HG03097 (cell line): Measurements from ENCODE around the gene TPM1.

Experiments used
- ATAC-seq: cut with Tn5 transposase; IDR thresholded peaks from one replicate; pipeline ENCODE4 v1.9.1; 2021; ENCODE audit not compliant: unreplicated experiment, low FRiP score

Gene TPM1

DNA sequence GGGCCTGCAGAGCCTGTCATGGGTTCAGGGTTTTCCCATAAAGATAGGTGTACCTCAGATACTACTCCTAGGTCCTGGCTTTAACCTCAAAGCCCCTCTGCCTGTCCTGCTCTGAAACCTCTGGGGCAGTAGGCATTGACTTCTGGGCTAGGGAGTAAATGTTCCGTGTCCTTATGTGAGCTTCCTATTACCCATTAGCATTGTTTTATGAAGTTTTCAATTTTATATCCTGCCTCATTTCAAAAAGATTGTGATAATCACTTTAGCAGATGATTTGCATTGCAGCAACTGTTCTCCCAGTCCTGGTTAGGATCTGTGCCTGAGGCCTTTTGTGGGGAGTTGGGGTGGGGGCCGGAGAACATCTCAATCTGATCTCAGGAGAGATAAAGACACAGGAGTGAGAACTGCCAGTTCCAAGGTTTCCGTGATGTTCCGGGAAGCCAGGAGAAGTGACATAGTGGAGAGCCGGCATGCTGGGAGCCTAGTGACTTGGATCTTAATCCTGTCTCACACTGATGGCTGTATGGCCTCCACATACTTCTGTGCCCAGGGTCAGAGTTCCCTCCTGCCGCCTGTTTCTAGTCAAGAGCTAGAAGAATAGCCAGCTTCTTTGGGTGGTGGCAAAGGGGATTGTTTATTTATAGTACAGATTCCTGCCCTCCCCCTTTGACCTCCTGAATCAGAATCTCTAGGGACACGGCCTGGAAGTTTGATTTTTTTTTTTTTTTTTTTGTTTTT lies 10.6 kb downstream of the TPM1 start:
- no peak for ATAC-seq

DNA sequence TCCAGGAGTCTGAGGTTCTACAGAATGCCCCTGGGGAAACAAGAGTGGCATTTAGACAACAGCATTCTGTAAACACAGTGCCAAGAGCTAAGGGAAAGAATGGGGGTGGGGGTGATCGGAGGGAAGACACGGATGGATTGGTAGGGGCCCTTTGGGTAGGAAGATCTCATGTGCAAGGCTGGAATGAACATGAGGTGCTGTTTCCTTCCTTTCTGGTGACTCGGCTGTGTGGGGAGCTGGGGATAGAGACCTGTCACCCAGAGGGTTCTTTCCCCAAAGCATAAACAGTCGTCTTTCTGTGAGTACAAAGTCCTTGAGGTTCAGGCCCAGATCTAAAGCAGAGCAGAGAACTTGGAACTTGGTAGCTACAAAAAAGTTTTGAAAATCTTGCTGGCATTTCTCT lies 11.7 kb downstream of the TPM1 start:
- no peak for ATAC-seq

DNA sequence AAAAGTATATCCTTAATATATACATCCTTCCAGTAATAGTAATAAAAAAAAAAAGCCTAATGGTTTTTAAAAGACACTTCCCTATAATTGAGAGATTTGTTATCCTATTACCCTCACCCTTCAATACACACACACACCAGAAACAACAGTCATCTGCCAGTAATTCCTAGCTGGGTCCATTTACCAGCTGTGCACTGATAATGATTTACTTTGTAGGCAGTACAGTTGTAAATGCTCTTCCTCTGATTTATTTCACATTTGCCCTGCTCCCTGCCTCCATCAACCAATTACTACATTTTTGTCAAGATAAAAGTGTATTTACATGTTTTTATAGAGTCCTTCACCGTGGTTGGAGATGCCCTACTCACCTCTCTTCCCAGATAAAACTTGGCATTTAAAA lies 12.4 kb downstream of the TPM1 start:
- ATAC-seq, result no peak

DNA sequence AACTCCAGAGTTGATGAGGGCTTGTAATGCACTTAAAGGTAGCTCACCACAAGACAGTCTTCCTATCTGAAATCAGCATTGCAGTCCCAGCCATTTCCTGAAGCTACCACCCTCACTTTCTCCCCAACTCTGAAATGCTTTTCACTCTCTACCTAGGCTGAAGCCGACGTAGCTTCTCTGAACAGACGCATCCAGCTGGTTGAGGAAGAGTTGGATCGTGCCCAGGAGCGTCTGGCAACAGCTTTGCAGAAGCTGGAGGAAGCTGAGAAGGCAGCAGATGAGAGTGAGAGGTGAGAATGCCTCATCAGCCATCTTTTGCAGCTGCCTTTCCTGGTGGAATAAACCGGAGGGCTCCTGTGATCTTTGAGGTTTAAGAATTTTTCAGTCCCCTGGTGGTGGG lies 14.3 kb downstream of the TPM1 start:
- no peak for ATAC-seq

DNA sequence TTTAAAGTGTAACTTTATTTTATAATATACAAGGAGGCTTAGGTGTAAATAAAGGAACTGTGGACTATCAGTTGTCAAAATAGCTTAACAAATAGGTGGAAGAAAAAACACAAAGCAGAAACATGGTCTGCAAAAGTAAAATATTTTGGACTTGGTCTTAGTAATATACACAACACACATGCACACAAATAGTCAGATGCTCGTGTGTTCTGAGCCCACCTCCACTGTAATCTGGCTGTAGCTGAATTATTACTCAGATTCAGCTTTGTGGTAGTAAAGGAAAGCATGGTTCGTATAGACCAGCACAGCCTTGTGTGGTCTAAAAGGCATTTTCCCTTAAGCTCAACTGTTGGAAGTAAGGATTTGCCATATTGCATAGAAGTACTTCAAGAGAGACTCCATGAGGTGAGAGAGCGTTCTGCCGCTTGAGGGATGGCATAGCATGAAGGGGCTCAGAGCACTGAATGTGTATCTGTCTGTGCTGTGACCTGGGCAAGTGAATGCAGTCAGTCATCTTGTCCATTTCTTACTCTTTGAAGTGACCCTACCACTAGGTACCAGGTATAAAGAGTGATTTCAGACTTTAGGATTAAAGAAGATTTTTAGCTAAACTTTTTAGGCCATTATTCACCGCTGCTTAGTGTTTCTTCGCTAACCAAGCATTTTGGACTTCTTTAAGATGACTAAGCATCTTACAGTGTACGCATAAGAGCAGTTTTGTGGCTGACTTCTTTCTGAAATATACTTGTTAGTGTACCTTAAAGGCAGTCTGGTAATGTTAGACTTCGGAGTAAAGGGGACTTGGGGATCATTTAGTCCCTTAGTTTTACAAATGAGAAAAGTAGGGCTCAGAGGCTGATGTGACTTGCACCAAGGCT lies 15.2 kb downstream of the TPM1 start:
- no peak for ATAC-seq

DNA sequence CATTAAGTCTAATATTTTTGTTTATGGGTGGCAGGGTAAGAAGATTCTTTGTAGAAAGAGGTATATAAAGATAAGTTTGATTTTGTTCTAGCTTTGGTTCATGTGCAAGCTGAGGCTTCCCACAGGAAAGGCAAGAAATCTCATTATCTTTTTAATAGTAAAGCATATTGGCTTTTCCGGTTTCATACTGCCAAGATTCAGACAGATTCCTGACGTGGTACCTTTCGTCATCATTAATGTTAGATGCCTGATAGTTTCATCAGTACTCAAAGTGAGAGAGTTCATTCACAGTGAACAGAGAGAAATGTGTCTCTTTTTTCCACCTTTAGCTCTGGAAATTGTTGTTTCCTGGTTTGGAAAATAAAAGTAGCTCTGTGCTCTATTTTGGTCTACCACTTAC lies 16.5 kb downstream of the TPM1 start:
- no peak for ATAC-seq

DNA sequence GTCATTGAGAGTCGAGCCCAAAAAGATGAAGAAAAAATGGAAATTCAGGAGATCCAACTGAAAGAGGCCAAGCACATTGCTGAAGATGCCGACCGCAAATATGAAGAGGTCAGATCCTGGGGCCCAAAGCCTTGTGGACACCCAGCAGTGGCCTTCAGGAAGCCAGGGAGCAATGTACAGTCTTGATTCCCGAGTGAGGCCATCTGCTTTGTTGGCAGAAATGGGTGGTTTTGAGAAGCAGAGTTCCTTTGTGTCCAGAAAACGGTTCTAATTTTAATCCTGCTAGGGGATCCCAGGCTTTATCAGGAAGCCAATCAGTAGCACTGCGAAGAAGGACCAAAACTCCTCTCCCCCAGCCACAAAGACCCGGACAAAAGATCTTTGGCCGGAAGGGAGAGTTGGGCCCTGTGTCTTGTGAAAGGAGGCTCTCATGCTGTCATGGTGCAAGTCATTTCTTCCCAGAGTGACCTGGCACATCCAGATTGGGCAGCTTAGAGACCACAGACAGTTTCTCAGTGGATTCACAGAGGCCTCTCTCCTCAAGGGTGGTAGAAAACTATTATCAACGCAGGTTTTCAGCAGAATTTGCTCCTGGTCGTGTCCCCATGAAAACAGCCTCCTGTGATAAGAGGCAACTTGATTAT lies 17.1 kb downstream of the TPM1 start:
- ATAC-seq, result no peak

DNA sequence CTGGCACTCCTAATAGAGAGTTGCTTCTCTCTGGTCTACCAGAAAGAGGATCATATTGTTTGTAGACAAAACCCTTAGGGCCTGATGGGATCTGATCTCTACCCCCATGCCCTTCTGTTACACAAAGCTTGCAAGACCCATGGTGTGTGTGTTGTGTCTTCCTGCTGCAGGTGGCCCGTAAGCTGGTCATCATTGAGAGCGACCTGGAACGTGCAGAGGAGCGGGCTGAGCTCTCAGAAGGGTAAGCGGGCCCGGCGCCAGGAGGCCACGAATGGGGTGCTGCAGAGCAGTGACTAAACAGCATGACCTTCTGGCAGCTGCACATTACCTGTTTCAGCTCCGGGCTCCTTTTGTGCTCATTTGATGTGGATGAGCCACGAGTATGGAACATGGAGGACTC lies 18.2 kb downstream of the TPM1 start:
- no peak for ATAC-seq

DNA sequence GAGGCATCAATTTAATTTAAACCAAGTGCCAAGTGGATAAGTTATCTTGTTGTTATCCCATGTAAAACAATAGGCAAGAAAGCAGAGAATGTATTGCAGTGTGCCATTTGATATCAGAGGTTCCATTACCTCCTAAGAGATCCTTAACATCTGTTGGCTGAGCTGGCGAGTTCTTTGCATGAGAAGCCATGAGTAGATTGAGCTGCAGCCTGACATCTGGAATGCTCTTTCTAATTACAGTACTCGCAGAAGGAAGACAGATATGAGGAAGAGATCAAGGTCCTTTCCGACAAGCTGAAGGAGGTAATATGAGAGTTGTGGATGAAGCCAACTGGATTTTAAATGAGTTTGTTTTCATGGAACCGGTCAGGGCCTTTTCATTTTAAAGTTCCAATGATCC lies 19.4 kb downstream of the TPM1 start:
- ATAC-seq, result no peak

DNA sequence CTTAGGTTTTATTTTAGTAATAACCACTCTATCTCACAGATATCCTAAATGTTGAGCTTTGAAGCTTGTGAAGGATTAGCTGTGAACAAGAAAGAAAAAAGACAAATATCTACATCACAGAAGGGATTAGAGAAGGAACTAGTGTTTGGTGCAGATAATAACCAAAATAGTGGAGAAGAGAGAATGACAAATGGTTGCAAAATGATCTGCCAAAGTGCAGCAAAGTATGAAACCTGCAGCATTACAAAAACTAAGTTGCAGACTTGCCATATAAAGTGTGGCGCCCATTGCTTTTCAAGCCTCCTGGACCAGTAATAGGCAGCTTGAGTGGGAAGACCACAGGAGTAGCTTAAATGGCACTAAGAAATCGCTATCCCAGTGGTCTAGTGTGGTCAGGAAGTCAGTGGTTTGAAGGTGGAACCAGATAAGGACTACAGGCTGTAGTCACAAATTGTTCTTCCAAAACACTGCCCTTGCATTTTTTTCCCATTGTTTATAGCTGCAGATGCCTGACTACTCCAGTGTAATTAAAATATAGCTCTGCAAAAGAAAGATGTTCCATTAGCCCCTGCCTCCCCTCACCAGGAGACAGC lies 20.7 kb downstream of the TPM1 start:
- ATAC-seq, result no peak

DNA sequence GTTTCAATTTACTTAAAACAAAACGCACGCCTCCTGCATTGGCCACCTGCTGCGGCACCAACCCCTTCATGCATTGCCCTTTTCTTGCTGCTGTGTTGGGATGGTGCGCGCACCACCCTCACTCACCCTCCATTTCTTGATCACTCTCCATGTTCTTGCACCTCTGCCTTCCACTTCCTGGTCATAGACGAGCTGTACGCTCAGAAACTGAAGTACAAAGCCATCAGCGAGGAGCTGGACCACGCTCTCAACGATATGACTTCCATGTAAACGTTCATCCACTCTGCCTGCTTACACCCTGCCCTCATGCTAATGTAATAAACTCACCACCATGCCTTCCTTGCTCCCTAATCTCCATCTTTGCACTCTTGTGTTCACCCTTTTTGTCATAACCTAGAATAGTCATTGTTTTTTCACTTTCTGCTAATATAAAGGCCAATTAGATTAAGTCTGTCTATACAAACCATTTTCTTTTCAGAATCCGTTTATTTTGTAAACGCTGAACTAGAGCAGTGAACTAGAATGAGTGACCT lies 21.4 kb downstream of the TPM1 start:
- ATAC-seq, result no peak

DNA sequence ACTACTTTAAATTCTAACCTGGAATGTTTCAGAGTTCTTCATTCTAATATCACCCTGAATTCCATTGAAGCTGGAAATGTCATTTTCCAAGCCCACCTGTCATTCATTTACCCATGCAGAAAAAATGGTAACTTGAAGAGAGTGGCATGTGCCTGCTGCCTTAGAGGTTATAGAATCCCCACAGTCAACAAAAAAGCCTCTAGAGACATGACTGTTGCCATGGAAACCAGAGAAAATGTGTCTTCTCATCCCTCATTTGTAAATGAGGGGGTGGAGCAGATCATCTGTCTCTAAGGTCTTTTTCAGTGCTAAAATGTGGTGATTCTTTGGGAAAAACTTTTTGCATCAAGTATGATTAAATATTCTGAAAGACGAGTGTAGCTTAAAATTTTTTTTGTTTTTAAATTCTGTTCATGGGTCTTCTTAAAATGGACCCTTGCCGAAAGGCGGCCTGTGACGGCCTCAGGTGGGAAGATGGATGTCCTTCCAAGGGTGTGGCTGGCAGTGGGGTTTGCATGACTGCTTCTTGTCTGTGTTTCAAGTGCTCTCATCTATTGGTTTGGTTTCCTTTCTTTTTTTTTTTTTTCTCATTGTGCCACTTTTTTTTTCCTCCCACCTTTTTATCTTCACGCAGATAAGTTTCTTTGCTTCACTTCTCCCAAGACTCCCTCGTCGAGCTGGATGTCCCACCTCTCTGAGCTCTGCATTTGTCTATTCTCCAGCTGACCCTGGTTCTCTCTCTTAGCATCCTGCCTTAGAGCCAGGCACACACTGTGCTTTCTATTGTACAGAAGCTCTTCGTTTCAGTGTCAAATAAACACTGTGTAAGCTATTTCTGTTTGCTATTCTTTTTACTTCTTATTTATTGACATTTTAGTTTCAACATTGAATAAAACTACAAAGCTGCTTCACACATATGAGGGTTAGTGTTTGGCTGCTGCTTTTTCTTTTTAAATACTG lies 23.0 kb downstream of the TPM1 start:
- no peak for ATAC-seq

DNA sequence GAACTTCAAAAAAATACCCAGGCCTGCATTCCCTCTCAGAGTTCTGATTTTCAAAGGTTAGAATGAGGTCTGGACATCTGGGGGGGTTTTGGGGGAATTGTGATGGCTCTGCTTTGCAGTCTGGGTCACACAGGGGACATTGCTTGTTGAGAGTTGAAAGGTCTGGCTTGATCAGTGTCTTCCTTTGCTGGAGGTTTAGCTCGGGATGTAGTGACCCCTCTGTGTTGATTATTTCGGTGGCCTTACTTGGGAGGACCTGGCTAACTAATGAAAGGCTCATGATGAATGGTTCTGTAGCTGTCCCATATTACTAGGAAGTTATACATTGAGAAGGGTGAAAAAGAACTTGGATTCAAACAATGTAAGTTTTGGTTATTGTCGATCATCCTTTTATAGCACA lies 23.7 kb downstream of the TPM1 start:
- ATAC-seq, result no peak

DNA sequence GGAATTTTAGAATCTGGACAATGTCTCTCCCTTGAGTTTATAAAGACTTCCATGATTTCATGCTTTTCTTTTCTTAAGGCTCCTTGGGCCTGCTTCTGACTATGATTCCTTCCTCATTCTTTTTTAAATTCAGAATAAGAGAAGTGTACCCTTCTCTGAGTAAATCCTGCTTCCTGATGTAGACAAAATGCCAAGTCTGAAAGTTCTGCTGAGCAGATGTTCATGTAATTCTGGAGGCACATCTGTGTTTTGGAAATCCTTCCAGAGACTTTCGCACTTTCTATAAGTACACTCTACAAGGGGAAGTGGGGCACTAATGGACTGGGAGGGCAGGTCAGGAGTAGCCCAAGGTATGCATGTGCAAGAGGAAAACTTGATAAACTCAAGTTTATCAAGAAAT lies 24.8 kb downstream of the TPM1 start:
- ATAC-seq, result no peak

DNA sequence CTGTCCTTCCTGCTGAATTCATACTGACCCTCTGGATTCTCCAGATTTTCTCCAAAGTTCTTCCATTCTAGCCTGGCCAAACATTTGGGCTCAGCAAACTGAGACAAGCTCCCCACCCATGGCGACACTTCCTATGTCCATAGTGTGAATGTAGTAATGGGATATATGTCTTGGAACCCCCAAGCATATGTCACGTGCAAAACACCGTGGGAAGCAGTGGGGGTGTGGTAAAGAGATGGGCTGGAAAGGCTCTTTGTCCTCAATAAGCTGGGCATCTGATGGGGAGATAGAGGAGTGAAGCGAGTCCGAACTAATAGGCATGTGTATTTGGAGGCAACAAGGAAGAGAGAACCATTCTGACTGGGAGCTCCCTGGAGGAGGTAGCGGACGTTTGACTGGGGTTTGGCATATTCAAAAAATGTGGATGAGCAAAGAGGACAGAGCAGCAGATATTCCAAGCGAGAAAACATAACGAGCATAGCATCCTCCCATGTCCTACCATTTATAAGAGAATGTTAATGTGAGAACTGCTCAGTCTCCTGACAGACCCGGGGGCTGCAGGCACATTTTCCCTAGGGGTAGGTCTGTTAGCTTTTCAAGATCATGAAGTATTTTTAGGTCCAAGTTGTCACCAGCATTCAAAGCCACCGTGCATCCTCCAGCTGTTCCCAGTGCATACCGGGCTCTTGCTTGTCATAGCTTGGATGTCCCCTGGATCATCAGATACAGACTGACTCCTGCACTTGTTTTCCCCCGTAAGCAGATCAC lies 25.6 kb downstream of the TPM1 start:
- ATAC-seq, result no peak

DNA sequence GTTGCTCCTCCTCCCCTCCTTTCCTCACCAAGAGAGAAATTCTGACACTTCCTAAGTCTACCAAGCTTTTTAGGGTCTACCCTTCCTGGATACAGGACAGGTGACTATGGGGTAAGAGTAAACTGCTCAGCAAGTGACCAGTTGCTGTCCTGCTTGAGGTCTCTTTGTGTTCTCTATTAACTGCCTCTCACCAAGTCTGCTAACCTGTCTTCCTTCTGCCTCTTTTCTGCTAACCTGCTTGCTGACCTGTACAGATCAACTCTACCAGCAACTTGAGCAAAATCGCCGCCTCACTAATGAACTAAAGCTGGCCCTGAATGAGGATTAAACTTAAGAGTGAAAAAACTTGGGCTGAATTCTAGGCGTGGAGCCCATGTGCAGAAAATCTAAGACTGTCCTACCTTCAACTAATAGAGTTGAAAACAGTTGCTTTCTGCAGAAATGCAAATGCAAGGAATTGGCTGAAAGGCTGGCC lies 27.1 kb downstream of the TPM1 start:
- no peak for ATAC-seq

DNA sequence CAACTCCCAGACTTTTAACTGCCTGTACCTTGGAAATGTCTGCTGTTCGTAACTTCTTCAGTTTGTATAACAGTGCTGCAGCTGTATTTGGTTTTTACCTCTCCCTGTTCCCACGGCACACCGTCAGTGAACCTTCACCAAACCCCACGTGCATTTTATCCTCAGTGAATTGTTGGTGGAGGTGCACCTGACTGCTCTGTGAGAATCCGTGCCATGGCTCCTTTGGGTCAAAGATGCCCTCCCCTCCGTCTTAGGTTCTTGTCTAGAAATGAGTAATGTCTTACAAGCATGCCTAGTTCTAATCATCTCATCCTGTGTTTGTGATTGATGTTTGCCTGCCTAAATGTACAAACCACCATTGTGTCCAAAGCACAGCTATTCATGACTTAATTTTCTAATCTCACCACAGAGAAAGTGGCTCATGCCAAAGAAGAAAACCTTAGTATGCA lies 28.2 kb downstream of the TPM1 start:
- ATAC-seq, result no peak

DNA sequence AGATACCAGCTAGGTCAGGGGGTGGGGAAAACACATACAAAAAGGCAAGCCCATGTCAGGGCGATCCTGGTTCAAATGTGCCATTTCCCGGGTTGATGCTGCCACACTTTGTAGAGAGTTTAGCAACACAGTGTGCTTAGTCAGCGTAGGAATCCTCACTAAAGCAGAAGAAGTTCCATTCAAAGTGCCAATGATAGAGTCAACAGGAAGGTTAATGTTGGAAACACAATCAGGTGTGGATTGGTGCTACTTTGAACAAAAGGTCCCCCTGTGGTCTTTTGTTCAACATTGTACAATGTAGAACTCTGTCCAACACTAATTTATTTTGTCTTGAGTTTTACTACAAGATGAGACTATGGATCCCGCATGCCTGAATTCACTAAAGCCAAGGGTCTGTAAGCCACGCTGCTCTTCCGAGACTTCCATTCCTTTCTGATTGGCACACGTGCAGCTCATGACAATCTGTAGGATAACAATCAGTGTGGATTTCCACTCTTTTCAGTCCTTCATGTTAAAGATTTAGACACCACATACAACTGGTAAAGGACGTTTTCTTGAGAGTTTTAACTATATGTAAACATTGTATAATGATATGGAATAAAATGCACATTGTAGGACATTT lies 28.9 kb downstream of the TPM1 start:
- no peak for ATAC-seq
